ENCODE measurements around the gene INSYN1. TPM values are rescaled to one million over a fixed set of nuclear protein-coding genes. Genes with fewer than 3 reads are reported as not detected.

The INSYN1 gene
- total RNA-seq, 1 experiment from 2014 or later: 2.4 TPM

DNA sequence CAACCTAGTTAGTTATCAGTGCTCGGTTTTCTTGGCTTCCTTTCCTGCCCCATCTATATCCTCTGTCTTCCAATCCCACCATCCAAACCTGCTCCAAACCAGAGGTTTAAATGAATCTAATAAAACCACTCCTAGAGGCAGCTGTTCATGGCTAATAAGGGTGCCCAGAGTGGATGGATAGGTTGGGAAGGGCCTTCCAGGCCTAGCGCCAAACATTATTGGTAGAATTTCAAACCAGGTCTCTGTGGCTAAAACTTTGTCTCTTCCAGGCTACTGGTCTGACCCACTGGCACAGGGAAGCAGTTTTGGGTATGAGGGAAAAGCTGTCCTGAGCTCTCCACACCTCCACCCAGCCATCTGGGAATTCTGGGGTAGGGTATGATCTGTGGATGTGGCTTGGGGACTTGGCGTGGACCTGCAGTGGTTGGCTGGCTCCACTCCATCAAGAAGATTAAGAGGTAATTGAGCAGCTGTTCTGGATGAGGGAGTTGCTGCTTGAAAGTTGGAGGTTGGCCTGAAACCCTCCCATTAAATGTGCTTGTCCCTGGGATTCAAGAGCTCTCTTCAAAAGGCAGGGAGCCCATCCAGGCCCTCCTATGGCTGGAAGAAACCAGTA is 29.3 kb upstream of the INSYN1 start:
- no peak for DNase-seq (ENCODE audit: low read depth, low spot score)
- in situ Hi-C loops (cut with HindIII; ENCODE audit: low pct_unique_long_range_greater_than_20kb, low sequenced_read_pairs): no loop called here

DNA sequence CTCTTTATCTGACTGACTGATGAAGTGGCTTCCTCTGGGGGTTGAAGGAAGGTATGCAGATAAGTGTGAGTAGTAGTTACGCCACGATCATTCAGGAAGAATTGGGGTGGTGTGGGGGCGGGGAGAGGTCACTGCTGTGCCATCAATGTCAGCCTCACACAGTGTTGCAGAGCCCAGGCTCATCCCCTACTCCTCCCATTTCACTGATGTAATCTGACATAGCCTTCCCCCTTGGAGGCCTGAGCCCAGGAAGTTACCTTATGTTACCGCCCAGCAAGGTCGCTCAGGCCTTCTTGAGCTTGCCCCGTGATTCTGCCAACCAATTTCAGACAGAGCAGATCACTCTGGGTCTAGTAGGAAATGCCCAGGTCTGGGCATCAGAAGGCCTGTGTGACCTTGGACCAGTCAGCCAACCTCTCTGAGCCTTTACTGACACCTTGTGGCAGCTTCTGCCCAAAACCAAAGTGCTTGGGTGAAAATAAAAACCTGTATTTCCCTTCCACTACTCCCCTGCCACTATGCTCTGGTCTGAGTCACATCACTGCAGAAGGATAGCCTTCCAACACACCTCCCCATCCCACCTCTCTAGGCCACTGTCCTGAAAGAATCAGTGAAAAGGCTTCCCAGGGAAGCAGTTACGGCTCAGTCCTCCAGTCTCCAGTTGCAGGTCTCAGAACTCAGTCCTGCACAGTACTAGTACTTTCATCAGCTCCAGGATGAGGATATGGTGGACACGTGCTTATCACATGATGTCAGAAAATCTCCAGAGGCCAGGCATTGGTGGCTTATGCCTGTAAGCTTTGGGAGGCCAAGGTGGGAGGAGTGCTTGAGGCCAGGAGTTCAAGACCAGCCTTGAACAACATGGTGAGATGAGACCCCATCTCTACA is 28.1 kb upstream of the INSYN1 start:
- in situ Hi-C loops (cut with HindIII; ENCODE audit: low pct_unique_long_range_greater_than_20kb, low sequenced_read_pairs): no loop called here
- DNase-seq (ENCODE audit: low read depth, low spot score): peak; percentile 72

DNA sequence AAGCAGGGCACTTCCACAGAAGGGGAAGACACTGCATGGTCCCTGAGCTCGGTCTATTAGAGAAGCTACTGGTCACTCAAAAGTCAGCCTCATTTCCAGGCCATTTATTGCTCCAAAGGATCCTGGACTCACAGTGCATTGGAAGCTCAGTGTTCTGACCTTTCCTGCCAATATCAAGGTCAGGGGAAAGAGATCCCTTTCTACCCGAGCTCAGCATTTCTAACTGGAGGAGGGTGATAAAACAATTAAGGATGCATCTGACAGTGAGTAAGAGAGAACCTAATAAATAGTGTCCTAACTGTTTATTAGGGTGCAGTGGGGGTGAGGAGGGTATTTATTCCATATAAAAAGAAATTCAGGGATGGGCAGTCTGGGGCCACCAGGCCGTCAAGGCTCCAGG is 26.8 kb upstream of the INSYN1 start:
- in situ Hi-C loops (cut with HindIII; ENCODE audit: low pct_unique_long_range_greater_than_20kb, low sequenced_read_pairs): no loop called here
- DNase-seq (ENCODE audit: low read depth, low spot score): no peak

DNA sequence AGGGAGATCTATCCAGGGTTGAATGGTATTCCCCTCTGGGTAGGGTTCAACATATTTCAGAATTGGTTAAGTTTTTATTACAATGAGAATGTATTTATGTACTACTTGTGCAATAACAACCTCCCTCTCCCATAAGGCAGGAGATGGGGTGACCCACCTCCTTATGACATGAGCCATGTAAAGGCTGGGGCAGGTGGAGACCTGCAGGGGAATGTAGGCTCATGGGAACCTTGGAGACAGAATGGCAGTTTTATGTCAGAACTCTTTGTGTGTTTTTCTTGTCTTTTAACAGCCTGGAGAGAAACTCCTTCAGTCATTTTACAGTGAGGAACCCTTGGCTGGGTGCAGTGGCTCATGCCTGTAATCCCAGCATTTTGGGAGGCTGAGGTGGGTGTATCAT is 24.6 kb upstream of the INSYN1 start:
- in situ Hi-C loops (cut with HindIII; ENCODE audit: low pct_unique_long_range_greater_than_20kb, low sequenced_read_pairs): no loop called here
- DNase-seq (ENCODE audit: low read depth, low spot score): no peak

DNA sequence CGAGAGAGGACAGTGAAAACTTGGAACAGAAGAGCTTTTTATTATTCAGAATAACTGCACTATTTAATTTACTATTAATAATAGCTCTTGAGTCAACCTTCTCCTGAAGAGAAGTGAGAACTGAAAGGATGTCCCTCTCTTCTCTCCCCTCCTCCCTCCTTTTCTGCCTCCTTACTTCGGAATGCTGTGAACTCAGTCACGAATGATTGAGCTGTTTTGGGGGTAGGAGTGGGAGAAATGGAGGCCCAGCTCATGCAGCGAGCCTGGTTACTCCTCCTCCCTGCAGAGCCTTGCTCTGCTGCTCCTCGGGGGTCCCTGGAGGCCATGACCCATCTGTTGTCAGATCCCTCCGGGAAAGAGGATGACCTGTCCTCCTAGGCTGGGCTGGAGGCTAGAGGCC is 20.3 kb upstream of the INSYN1 start:
- in situ Hi-C loops (cut with HindIII; ENCODE audit: low pct_unique_long_range_greater_than_20kb, low sequenced_read_pairs): no loop called here
- no peak for DNase-seq (ENCODE audit: low read depth, low spot score)

DNA sequence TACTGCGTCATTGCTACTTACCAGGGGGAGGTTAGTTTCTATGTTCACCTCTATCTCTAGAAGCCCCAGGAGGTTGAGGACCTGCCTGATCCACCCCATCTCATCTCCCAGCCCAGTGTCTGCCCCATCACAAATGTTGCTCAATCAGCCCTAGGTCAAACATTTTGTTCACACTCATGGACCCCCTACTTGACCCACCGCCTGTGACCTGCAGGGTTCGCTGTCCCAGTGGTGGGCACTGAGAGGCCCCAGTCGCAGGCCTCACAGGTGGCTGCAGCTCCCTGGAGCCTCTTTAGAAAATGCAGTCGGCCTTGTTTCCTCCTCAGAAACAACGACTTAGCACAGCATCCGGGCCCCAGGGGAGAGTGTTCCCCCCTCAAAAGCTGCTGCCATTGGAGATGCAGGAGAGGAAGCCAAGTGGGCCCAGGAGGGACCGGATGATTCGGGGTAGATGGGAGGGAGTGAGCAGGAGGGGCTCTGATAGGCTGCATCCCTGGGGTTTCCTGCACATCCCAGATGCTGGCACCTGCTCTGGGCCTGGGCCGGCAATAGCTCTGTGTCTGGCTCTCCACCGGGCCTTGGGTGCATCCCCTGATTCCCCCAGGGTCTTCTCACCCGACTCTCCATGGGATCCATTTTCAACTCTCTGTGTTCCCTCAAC is 18.4 kb upstream of the INSYN1 start:
- DNase-seq (ENCODE audit: low read depth, low spot score): no peak
- in situ Hi-C loops (cut with HindIII; ENCODE audit: low pct_unique_long_range_greater_than_20kb, low sequenced_read_pairs): no loop called here

DNA sequence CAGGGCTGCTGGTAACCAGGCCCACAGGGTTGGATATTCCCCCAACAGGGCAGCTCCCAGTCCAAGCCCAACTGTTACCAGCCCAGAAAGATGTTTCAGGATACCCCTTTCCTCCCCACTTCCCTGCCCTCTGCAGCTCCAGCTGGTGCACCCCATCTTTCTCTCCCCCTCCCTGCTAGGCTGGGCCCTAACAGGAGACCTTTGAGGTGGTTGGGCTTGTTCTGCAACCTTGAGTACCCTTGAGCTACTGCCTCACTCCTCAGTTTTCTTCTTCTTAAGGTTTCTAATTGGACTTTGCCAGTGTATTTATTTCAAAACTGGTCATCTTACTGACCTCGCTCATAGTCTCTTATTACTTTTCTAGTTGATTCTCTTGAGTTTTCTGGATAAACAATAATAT is 16.9 kb upstream of the INSYN1 start:
- no peak for DNase-seq (ENCODE audit: low read depth, low spot score)
- in situ Hi-C loops (cut with HindIII; ENCODE audit: low pct_unique_long_range_greater_than_20kb, low sequenced_read_pairs): no loop called here

DNA sequence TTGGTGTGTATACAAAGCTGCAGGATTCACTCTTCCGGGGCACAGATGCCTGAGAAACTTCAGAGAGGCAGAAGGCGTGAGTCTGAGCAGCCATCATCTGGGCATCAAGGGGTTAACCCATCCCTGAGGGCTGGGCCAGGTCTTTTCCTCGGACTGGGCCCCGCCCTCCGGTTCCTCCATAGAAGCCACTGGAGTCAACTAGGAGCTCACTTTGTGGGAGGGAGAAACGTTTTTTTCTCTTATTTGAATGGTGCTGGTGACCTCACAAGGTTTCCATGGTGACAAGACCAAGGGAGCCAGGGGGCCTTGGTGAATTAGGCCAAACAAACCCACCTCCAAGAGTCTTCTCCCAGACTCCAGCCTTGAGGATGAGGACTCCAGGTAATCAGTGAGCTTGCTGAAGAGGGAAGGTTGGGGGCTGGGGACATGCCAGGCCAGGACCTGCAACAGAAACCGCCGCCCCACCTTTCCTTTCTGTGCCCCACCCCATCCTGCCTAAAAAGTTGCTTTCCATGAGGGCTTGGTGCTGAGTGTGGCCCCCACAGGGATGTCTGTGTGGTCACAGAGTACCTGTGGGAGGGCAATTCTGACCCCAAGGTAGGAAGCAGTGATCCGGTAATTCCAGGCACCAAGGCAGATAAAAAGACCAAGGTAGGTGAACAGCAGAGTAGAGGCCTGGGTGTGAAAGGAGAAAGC is 14.8 kb upstream of the INSYN1 start:
- in situ Hi-C loops (cut with HindIII; ENCODE audit: low pct_unique_long_range_greater_than_20kb, low sequenced_read_pairs): no loop called here
- DNase-seq (ENCODE audit: low read depth, low spot score): no peak

DNA sequence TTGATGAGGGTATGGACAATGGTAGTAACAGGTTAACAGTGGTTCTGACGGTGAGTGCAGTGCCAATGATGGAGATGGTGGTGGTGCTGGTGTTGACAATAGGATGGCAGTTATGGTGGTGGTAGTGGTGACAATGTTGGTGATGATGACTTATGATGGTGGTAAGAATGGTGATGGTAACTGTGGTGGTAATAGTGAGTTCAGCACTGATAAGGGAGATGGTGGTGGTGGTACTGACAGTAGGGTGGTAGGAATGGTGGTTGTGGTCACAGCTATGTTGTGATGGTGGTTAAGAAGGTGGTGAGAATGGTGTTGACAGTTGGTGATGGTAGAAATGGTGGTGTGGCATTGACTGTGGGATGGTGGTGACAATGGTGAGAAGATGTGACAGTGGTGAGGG is 13.4 kb upstream of the INSYN1 start:
- DNase-seq (ENCODE audit: low read depth, low spot score): no peak
- in situ Hi-C loops (cut with HindIII; ENCODE audit: low pct_unique_long_range_greater_than_20kb, low sequenced_read_pairs): no loop called here

DNA sequence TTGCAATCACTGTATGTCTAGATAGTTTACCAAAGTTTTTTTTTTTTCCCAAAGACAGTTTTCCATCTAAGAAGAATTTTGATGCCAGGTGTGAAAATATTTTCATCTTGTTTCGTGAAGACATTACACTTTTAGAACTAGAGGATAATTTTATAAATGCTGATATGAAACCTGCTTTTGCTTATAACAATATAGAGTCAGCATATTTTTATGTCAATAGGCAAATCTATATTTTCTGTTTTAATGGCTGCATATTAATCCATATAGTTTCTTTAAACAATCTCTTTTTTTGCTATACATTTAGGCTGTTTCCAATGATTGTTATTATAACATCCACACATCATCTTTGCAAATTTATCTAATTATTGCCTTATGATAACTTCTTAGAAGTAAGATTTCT is 12.6 kb upstream of the INSYN1 start:
- in situ Hi-C loops (cut with HindIII; ENCODE audit: low pct_unique_long_range_greater_than_20kb, low sequenced_read_pairs): no loop called here
- no peak for DNase-seq (ENCODE audit: low read depth, low spot score)

DNA sequence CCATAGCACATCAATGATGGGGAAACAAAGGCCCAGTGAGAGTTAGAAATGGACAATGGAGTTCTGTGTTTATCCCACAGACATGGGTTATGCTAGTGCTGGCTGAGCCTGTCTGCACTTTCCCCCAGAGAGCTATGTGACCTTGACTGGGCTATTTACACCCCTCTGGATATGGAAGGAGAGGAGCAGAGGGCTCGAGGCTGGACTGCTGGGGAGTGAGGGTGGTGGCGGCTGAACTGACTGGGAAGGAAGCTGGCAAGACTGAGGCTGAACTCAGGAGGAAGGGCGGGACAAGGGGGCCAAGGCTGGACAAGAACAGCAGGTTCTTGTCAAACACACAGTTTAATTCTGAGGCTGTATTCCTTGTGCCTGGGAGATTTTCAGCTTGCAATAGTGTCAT is 10.8 kb upstream of the INSYN1 start:
- in situ Hi-C loops (cut with HindIII; ENCODE audit: low pct_unique_long_range_greater_than_20kb, low sequenced_read_pairs): no loop called here
- no peak for DNase-seq (ENCODE audit: low read depth, low spot score)

DNA sequence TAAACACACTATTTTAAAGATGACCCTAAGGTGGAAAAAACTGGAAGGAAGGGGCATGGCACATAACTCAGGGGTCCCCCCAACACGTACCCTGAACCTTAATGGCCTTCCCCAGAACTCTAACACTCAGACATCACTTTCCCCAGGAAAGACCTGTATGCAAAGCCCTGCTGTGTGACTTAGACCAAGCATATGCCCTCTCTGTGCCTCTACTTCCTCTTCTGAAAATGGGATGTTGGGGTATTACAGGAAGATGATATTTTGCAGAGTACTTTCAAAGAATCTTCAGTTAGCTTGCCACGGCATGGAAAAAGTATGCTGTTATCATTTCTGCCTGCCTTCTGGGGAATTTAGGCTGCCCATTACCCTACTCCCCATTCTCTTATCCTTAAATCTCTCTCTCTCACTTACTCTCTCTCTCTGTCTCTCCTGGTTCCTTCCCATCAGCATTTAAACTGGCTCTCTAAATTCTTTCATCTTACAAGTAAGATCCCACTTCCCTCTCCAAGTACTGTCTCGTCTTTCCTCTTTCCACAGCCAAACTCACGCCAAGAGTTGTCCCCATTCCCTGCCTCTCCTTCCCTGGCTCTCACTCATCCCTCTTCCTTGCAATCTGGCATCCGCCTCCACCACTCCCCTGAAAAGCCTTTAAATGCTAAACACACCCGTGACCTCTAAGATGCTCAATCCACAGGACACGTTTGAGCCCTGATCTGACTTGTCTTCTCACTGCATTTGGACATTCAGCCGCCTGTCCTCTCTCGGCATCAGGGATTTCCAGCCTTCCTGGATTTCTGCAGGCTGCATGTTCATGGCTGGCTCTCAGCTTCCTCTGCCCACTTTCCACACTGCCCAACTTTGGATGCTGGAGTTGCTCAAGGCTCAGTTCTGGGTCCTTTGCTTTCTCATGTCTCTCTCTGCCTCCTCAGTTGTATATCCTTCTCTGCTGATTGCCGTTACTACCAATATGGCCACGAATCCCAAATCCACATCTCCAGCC is 7.5 kb upstream of the INSYN1 start:
- in situ Hi-C loops (cut with HindIII; ENCODE audit: low pct_unique_long_range_greater_than_20kb, low sequenced_read_pairs): no loop called here
- DNase-seq (ENCODE audit: low read depth, low spot score): no peak

DNA sequence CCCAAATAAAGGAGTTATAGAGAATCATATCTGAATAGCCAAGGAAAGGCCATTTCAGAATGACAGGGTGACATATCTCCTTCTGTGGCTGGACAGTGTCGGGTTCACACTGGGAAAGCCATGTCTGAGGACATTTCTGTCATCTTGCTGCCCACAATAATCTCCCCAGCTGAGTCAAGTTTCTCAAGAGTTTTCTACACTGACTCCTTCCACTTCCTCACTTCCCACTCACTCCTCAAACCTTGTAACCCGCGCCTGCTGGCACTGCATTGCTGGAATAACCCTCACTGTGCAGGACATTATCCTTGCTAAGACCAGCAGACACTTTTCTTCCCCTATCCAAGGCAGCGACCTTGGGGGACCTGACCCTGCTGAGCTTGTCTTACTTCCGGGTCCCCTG is 5.3 kb upstream of the INSYN1 start:
- DNase-seq (ENCODE audit: low read depth, low spot score): no peak
- in situ Hi-C loops (cut with HindIII; ENCODE audit: low pct_unique_long_range_greater_than_20kb, low sequenced_read_pairs): no loop called here

DNA sequence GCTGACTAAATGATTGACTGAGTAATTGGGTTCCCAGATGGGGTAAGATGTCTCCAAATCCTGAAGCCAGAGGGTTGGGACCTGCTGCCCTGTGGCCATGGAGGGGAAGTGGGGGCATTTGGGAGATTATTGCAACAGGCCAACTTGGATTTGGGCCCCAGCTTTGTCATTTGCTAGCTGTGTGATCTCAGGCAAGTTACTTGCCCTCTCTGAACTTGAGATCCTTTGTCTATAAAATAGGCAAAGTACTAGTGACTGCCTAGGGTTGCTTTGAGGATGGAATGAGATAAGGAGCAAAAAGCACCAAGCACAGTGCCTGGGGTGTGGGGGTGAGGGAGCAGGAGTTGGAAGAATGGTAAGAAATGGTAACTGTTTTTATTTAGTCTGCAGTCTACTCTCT is 4.4 kb upstream of the INSYN1 start:
- no peak for DNase-seq (ENCODE audit: low read depth, low spot score)
- in situ Hi-C loops (cut with HindIII; ENCODE audit: low pct_unique_long_range_greater_than_20kb, low sequenced_read_pairs): no loop called here

DNA sequence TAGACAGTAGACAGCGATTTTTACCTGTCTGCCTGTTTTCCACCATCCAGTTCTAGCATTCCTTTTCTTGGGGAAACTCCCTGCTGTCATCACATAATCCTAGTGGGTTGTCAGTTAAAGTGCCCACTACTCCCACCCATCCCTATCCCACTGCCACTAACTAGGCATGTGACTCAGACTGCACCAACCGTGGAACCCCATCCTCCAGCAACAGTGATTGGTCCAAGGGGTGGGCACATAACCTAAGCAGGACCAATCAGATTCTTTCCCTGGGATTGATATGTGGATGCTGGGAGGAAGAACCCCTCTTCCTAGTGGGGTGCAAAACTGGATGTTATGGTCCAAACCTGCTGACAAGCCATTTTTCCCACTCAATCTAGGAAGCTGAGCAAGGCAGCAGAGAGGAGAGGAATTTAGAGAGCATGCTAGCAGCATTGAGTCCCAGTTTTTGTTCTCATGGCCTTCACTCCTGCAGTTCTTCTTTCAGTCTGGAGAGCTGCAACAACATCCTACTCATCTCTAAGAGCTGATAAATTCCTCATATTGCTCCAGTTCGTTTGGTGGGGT is 3.9 kb upstream of the INSYN1 start:
- DNase-seq (ENCODE audit: low read depth, low spot score): no peak
- in situ Hi-C loops (cut with HindIII; ENCODE audit: low pct_unique_long_range_greater_than_20kb, low sequenced_read_pairs): no loop called here

DNA sequence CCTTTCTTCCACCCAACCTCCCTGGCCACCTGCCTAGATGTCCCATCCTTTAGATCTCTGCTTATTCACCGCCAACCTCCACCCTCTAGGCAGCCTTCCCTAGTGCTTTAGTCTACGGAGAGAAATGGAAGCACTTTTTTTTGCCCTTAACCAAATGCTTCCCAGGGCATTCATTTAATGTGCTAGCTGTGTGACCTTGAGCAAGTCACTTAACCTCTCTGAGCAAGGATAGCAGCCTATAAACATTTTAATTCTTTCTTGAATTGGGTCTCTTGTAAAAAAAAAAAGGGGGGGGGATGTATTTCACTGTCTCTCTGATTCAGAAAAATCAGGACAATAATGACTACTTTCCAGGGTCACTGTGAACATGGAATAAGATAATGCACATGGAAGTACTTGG is 3.2 kb upstream of the INSYN1 start:
- no peak for DNase-seq (ENCODE audit: low read depth, low spot score)
- in situ Hi-C loops (cut with HindIII; ENCODE audit: low pct_unique_long_range_greater_than_20kb, low sequenced_read_pairs): no loop called here

DNA sequence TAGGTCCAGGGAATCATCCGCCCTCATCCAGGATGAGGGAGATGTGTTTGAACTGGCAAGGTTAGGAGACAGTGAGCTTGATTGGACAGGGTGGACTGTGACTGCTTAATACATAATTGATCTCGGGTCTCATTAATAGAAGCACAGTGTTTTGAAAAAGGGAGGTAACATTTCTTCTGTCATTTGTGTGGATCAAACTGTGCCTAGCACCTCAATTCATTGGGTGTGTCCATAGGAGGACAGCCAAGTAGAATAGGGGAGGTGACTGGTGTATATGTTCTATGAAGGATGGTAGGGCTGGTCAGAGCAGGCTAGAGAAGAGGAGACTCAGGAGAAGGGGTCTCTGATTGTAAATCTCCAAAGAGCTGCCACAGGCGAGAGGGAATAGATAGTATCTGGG is 2.8 kb upstream of the INSYN1 start:
- no peak for DNase-seq (ENCODE audit: low read depth, low spot score)
- in situ Hi-C loops (cut with HindIII; ENCODE audit: low pct_unique_long_range_greater_than_20kb, low sequenced_read_pairs): no loop called here

Data from SK-MEL-5 (cell line).